GM19239 (cell line): ENCODE measurements around the gene GRID2IP.
A peak's percentile ranks its signal among the peaks of the same experiment; 100 is the strongest.
"Not testable (repeated sequence)": the region's sequence is repeated elsewhere in the genome, so short reads cannot be mapped to it uniquely, and the experiment has no call there.

Experiments used
- DNase-seq: peaks from one replicate; pipeline ENCODE4 v3.0.0; 2011; ENCODE audit warnings: low spot score; ENCODE audit not compliant: insufficient read length
- FAIRE-seq: peaks from 2 replicates; lab custom pipeline; 2011; peaks lifted over from hg19 to GRCh38; lab: Jason Lieb, UNC

Gene GRID2IP

DNA sequence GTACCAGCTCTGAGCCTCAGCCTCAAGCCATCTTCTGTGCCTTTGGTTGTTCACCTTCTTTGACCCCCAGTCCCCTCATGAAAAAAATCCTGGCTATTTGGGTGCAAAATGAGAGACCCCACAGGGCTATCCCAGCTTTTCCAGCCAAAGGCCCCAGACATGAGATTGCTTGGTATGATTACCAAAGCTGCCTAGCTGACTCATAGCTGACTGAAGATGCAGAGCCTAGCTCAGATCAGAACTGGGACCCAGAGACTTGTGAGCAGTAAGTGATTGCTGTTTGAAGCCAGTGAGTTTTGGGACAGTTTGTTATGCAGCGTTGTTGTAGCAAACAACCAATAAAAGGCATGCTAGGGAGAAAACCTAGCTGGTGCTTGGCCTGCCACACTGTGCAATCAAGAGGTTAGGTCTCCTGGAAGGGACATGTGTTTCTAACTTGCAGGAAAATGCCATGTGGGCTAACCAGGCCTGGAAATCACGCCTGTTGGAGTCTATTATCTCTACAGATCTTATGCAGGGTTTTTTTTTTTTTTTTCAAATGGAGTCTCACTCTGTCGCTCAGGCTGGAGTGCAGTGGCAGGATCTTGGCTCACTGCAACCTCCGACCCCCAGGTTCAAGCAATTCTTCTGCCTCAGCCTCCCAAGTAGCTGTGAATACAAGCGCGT lies 55.5 kb downstream of the GRID2IP start:
- DNase-seq (no peak), FAIRE-seq (no peak)

DNA sequence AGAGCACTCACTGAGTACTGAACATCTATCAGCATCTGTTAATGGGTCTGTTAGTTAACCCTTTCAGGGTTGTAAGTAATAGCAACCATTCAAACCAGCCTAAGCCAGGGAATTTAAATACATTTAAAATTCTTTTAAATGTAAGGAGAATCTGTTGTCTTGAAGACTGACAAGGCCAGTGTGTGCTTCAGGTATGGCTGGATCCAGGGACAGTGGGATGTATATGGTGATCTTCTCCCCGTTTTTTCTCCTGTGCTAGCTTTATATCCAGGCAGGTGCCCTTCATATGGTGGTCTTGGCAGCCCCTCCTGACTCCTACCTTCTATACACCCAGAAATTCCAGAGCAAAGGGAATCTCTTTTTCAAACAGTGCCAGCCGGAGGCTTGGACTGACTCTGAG lies 56.9 kb downstream of the GRID2IP start:
- FAIRE-seq (no peak), DNase-seq (no peak)

GRCh38 chr7:6491194-6491593 lies 60.1 kb downstream of the GRID2IP start:
- no peak for FAIRE-seq
- DNase-seq, result no peak

GRCh38 chr7:6489612-6490011 lies 61.6 kb downstream of the GRID2IP start:
- DNase-seq (no peak), FAIRE-seq (no peak)

DNA sequence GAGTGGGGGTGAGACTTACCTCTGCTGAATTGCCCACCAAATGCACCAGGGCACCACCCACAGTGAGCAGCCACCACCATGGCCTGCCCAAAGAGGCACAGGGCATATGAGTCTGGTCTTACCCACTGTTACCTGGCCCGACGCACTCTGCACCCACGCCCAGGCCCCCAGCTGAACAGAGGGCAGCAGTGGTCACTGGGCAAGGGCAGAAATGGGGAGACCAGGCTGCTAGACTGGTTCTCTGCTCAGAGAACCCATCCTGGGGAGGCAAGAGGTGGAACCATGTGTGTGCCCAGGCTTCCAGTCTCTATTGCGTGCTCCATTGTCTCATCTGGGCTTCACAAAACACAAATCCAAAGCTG lies 64.1 kb downstream of the GRID2IP start:
- FAIRE-seq (no peak), DNase-seq (no peak)

DNA sequence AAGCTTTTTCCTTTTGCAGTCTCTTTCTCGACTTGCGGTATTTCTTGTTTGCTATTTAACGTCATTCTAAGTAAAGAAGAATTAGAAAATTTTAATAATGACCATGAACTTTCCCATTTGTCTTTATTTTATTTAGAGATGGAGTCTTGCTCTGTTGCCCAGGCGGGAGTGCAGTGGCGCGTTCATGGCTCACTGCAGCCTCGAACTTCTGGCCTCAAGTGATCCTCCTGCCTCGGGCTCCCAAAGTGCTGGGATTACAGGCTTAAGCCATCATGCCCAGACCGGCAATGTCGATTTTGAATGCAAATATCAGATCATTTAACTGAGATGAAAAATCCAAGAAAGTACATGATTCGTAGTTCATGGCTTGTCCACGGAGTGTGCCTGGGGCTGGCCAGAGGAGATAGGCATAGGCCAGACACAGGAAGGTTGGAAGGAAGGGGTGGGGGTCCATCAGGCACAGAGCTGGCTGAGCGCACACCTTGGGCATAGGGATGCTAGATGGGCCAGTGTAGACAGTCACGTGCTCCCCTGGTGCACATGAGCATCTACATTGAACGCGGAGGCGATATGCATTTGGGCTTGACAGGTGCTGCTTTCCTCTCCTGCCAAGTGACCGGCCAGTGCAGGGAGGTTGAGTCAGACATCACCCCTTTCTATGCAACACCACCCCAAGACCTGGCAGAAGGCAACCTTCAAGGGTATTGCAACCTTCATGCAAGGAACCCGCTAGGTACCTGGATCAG lies 64.7 kb downstream of the GRID2IP start:
- DNase-seq, result no peak

GRCh38 chr7:6482743-6483119 lies 68.5 kb downstream of the GRID2IP start:
- DNase-seq (no peak), FAIRE-seq (no peak)

More for the DNA sequence above, 64.7 kb downstream of the GRID2IP start:
- no peak for FAIRE-seq

- FAIRE-seq (no peak), DNase-seq (no peak)
Measured at GRCh38 chr7:6482307-6482706, 69.0 kb downstream of the GRID2IP start.

GRCh38 chr7:6481445-6481844 lies 69.8 kb downstream of the GRID2IP start:
- DNase-seq, result no peak
- FAIRE-seq, result no peak

GRCh38 chr7:6480323-6480660 lies 71.0 kb downstream of the GRID2IP start:
- FAIRE-seq, result peak; percentile 35

GRCh38 chr7:6479067-6479466 lies 72.2 kb downstream of the GRID2IP start:
- no peak for DNase-seq
- FAIRE-seq, result no peak

More at GRCh38 chr7:6480323-6480660, 71.0 kb downstream of the GRID2IP start:
- DNase-seq, result no peak

DNA sequence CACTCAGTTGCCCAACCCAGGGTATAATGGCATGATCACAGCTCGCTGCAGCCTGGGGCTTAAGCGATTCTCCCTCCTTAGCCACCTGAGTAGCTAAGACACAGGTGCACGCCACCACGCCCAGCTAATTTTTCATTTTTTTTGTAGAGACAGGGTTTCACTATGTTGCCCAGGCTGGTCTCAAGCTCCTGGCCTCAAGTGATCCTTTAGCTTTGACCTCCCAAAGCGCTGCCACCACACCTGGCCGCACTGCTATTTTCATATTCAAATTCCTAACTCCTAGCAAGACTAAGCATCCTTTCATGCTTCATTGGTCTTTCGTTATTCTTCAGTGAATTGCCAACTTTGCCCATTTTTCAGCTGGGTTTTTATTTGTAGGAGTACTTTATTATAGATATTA lies 73.1 kb downstream of the GRID2IP start:
- no peak for FAIRE-seq
- no peak for DNase-seq

DNA sequence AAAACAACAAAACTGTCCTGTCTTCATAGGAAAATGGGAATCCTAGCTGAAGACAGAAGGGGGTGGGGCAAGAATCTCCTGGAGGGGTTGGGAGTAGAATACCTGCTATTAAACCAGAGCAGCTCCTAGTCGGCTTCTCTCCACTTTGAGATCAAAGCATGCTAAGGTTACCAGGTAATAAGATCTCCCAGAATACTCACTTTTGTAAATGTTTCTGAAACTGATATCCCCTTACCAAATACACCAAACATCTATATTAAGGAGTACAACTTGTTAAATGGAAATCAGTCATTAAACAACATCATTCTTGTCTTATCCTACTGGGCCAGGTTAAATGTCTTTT lies 74.0 kb downstream of the GRID2IP start:
- no peak for FAIRE-seq

DNA sequence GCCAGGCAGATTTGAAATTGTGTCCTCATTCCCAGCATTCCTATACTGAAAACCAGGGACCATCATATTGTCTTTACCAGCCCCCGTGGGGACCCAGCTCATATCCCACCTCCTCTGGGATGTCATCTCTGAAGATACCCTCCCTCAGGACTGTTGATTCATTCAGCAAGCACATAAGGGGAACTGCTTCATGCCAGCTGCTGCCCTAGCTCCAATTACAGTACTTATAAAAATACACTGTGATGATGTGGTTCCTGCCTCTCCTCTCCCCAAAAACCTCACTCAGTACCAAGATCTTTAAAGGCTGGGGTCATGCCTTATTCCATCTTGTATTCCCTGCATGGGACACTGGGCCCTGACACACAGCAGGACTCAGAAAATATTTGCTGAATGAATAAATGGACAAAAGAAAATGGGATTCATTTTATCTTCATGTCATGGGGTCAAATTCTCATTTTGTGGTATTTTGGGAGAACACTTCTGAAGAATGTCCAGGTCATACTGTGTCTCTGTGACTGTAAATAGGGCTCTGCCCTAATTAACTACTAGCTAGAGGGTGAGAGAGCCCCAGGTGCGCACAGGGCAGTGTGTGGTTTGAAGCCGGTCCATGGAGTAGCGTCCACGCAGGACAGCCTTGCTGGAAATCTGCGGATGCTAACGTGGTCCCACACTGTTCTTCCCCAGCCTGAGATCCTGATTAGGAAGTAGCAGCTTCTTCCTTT lies 74.5 kb downstream of the GRID2IP start:
- no peak for DNase-seq
- no peak for FAIRE-seq

More for the DNA sequence above, 74.0 kb downstream of the GRID2IP start:
- no peak for DNase-seq

DNA sequence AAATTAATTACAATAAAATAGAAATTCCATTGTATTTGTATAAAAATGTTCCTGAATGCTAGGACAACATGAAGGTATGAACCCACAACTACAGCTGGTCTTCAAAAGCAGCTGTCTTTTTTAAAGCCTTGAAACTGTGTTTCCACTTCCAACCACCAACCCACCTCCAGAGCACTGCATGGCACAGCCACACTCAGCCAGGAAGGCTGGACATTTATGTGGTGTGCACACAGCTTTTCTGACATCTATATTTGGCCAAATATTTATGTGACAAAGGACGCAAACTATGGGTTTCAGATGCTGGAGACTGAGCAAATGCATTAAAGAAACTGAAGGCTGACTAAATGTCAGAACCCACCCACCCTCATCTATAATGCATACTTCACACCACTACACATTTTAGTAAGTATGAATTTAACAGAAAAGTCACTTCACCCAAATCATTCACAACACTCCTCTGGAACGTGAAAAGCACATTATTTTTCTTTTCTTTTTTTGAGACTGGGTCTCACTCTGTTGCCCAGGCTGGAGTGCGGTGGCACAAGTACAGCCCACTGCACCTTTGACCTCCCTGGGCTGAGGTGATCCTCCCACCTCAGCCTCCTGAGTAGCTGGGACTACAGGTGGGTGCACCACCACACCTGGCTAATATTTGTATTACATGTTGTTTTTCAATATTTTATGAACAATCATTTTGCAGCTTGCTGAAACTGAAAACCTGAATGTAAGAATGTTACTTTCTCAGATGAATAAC lies 75.7 kb downstream of the GRID2IP start:
- no peak for FAIRE-seq

GRCh38 chr7:6465862-6466261 lies 85.4 kb downstream of the GRID2IP start:
- FAIRE-seq (no peak), DNase-seq (no peak)

More for the DNA sequence above, 75.7 kb downstream of the GRID2IP start:
- no peak for DNase-seq

- DNase-seq, FAIRE-seq: not testable (repeated sequence)
Measured at GRCh38 chr7:6463609-6464008, 87.7 kb downstream of the GRID2IP start.

DNA sequence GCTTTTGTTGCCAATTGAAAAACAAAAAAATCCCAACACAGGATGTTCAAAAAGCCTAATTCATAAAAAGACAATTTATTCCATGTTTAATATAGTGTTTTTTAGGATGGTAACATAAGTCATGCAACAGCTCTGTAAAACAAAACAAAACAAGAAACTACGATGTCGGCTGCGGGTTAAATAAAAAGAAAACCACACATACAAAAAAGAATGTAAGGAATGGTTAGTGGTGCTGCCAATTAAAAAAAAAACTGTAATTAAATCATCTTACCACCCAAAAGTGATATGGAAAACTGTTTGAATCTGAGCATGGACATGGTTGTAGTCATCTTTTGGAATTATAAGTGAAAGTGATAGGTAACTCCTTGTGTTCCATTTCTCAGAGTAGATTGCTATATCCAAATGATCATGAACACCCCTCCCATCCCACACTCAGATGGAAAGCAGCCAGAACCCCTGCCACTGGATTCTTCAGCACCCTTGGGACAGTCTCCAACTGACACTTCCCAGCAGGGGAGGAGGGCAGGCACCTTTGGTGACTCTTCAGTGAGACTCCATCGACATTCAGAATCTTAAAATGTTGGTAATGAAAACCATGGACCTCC lies 89.2 kb downstream of the GRID2IP start:
- DNase-seq, result no peak
- no peak for FAIRE-seq

DNA sequence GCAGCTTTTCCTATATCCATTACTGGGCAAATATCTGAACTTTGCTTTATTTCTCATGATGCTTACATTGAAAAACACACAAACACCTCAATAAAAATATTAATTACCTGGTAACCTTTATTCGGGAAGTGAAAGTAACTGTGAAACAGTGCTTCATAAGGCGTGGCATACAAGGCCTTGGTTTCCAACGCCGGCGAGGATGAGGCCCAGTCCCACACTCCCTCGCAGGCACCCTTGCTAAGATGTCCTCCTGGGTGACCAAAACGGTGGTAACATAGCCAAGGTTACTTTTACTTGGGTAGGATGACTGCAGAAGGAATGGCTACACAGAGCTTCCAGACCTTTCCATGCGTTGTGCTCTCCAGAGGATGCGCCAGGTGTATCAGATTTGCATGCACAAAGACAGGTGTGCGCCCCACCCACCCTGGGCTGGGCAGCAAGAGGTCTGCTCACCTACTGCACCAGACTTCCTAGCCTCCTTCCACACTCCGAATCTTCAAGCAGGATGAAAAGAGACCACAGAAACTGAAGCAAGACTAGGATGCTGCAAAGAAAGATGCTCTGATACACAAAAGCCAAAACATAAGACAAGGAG lies 90.2 kb downstream of the GRID2IP start:
- FAIRE-seq, result no peak

GRCh38 chr7:6460303-6460702 lies 91.0 kb downstream of the GRID2IP start:
- DNase-seq (no peak), FAIRE-seq (no peak)

More for the DNA sequence above, 90.2 kb downstream of the GRID2IP start:
- DNase-seq, result no peak
